Right lung (tissue), 5 donors: ENCODE measurements around the gene HVCN1. TPM values are rescaled to one million over a fixed set of nuclear protein-coding genes. Genes with fewer than 3 reads are reported as not detected.
A peak's percentile ranks its signal among the peaks of the same experiment; 100 is the strongest.

ENCODE experiments used
- DNase-seq, 2 donors: peaks; one replicate each; pipeline ENCODE4 v3.0.0-alpha.2; 2013
- polyA plus RNA-seq, 5 donors: library from polyadenylated mRNA; unstranded; fragments of 120-200 nt; gene quantifications; one replicate each; pipeline versions ENCODE4 v1.2.1 to v1.2.3, GENCODE V29; 2013; ENCODE audit warnings: inconsistent platforms in 1 of 5, low replicate concordance in 1 of 5; ENCODE audit not compliant: insufficient read length in 5 of 5, insufficient read depth in 1 of 5

Gene HVCN1
- polyA plus RNA-seq, 5 donors = 14.8 to 18.1 (median 17.6) TPM

- no peak for DNase-seq
Observed at GRCh38 chr12:110702081-110702480, 13.2 kb upstream of the HVCN1 start.

DNA sequence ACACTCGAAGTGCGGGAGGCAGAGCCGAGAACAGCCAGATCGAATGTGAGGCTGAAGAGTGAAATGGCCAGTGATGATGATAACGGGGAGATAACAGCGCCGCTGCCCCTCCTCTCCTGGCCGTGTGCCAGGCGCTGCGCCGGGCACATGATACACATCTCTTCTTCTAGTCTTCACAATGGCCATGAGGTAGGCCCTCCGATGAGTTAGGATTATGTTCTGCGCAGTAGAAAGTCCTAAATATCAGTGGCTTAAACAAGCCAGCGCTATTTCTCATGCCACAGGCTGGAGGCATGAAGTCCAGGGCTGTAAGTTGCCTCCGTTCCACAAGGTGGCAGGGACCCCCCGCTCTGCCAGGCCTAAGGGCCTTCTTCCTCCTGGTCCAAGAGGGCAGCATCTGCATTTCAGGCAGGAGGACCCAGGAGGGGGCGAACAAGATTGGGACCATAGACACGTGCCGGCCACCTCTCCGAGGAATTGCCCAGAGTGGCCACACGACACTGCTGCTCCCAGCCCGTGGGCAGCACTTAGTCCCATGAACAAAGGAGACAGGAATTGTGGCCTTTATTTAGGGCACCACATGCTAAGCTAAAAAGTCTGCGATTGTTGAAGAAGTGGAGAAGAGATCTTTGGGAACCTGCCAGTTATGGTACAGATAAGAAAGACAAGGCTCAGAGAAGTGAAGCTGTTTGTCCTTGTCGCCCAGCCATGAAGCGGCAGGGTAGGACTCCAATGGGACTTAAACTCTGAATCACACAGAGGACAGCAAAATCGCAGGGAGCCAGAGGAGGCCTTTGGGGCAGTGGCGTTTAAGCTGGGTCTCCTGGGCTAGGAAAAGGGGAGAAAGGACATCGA is 10.9 kb upstream of the HVCN1 start:
- DNase-seq = peak in 1 of 2 donors; percentile 22

DNA sequence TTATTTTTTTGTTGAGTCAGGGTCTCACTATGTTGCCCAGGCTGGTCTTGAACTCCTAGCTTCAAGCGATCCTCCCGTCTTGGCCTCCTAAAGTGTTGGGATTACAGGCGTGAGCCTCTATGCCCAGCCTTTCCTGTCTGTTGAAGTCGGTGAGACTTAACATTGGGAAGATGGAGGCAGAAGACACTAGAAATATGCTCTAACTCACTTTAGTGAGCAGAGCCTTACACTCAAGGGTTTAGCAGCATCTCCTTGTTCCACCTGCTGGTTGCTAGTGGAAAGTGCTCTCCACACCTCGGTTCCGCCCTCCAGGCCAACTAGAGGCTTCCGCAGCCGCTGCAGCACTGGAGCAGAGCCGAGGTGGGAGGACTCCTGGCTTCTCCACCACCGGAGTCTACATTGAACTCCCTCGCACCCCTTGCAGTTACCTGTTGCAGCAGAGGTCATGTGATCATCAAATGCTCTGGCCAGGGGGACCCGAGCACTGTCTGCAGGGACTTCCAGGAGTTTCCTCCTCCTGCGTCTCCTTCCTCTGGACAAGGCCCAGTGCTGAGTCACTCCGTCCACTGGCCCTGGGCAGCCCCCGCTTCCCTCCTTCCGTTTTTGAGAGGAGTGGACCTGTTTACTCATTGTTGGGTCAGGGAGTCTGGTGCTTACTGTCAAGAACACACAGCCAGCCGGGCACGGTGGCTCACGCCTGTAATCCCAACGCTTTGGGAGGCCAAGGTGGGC is 9.4 kb upstream of the HVCN1 start:
- DNase-seq = peak in 1 of 2 donors; percentile 34

- no peak for DNase-seq
Observed at GRCh38 chr12:110697236-110697635, 8.3 kb upstream of the HVCN1 start.

DNA sequence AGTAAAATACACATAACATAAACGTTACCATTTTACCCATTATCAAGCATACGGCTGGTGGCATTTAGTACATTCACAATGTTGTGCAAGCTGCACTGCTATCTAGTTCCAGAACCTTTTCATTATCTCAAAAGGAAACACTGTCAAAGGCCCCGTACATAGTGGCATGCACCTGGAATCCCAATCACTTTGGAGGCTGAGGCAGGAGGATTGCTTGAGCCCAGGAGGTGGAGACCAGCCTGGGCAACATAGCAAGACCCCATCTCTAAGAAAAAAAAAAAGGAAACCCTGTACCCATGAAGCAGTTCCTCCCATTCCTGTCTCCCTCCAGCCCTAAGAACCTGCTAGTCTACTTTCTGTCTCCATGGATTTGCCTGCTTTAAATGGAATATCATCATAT is 7.4 kb upstream of the HVCN1 start:
- DNase-seq = no peak

DNA sequence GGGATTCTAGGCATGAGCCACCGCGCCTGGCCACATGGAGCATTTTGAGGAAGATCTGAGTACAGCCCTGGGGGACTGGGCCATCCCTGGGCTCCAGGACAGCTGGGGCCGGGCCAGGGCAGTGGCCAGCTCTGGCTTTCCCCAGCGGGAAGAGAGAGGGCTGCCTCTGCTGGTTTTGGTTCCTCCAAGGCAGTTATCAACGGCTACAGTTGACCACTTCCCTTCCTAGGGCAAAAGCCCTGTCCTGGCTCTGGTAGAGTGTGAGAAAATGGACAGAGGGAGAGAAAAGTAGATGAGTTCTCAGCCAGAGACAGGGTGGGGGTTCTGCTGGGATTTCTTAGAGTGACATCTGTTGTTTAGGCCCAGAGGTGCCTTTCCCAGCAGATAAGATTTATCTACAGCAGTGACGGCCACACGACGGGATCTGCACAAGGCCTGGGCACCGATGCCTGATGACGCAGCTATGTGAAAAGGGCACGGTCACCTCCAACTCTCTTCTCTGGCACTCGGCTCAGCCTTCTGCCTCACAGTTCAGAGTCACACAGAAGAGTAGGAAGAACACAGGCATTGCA is 5.5 kb upstream of the HVCN1 start:
- DNase-seq = no peak

- peak in 1 of 2 donors; percentile 54 for DNase-seq
Observed at GRCh38 chr12:110693731-110694130, 4.8 kb upstream of the HVCN1 start.

- no peak for DNase-seq
Observed at GRCh38 chr12:110690127-110690430, 1.2 kb upstream of the HVCN1 start.

DNA sequence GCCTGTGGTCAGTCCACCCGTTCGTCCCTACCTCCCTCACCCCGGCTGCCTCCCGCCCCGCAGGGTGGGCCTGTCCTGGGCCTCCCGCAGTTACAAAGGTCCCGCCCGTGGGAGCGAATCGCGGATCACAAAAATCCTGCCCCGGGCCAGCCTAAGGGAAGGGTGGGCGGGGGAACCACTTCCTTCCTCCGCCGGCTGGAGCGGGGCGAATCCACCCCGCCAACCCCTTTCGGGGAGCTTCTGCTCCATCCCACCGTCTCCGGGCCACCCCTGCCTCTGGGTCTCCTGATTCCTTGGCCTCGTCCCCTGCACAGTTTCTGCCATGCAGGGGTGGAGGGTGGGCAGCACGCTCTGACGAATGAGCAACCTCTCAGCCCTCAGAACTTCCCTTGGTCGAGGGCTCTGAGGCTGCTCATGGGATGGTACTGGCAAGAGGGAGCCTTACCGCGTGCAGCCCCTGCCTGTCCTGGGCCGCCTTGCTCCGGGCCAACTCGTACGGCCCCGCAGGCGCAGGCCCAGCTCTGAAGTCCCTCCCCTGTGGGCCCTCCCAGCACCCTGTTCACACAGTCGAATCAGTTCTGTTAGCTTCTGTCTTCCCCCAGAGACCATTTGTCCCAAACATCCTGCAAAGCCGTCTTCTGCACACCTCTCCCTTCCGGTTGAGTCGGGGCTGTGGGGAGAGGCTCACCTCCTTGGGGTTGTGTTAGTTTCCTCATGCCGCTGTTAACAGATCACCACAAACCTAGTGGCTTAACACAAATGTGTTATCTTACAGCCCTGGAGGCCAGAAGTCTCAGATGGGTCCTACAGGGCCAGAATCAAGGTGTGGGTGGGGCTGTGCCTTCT is 589 bp upstream of the HVCN1 start:
- DNase-seq = peak; percentile 55 to 73

DNA sequence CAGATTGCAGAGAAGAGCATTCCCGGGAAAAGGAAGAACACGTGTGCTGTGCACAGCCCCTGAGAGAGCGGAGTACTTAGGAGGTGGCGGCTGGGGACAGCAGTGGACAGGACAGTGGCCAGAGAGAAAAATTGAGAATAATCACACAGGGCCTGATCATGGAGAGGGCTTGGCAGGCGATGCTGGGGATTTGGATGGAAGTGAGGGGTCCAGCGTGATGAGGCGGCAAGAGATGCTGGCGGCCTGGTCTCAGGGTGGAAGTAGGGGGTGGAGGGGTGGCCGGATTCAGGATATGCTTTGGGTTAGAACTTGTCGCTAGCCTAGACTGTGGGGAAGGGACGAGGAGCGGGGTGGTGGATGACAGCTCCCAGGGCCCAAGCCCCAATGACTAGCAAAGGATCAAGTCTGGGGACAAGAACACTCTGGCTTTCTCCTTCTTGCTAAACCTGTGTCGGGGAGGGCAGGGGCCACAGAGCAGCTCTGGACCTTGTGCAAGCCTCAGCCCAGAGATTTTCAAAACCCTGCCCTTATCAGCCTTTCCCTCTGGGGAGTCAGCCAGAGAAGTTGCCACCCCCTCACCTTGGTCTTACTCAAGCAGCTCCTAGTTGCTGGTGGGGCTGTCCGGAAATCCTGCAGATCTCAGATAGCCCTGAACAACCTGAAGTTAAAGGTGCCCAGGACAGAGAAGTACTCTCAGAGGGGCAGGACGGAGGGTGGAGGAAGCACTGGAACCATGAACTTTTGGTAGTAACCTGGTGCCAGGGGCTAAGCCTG is 1.3 kb downstream of the HVCN1 start:
- peak in 1 of 2 donors; percentile 43 for DNase-seq

- no peak for DNase-seq
Observed at GRCh38 chr12:110686294-110686903, 2.5 kb downstream of the HVCN1 start.

DNA sequence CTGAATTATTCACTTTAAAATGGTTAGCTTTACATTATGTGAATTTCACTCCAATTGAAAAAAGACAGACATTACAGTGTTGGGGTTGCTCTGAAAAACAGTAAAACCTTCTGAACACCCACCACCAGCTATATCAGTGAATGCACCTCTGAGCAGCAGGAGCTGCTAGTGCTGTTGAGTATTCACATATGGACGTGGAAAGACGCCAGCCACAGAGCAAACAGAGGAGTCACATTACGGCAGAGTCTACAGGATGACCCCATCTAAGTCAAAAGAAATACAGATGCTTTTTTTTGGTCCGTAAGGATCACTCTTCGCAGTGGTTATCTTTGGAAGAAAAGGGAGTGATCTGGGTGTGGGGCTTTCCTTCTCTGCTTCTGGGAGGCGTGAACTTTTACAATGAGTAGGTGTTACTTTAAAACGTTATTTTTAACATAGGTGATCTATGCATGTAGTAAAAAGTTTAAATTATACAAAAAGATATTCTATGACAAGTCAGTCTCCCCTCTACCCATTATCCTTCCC is 4.5 kb downstream of the HVCN1 start:
- DNase-seq = no peak

GRCh38 chr12:110683888-110684287 is 5.0 kb downstream of the HVCN1 start:
- DNase-seq = no peak

- DNase-seq = no peak
Observed at GRCh38 chr12:110680032-110680431, 8.9 kb downstream of the HVCN1 start.

DNA sequence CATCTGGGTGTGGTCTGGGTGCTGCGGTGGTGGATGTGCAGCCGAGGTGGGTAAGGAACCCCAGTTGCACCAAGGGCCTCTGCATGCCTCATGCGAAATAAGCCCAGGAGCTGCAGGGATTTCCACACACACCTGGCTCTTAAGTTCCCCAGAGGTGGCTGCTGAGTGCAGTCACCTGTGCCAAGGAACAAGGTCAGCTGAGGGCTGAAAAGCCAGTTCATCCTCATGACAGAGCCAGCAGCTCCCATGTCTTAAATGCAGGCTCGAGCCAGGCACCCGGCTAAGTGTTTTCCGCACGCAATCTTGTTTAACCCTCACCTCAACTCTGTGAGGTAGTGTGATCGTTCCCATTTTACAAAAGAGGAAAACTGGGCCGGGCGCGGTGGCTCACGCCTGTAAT is 9.7 kb downstream of the HVCN1 start:
- no peak for DNase-seq

- DNase-seq = no peak
Observed at GRCh38 chr12:110677982-110678381, 10.9 kb downstream of the HVCN1 start.

- DNase-seq = no peak
Observed at GRCh38 chr12:110677206-110677911, 11.6 kb downstream of the HVCN1 start.

- no peak for DNase-seq
Observed at GRCh38 chr12:110676171-110676570, 12.7 kb downstream of the HVCN1 start.

GRCh38 chr12:110670161-110670701 is 18.7 kb downstream of the HVCN1 start:
- no peak for DNase-seq

GRCh38 chr12:110669193-110669502 is 19.8 kb downstream of the HVCN1 start:
- DNase-seq = no peak
